Suprapubic skin (tissue), 4 donors: ENCODE measurements around the gene GPR132. TPM values are rescaled to one million over a fixed set of nuclear protein-coding genes. Genes with fewer than 3 reads are reported as not detected.

Experiments
- DNase-seq, 2 donors: peaks; one replicate each; pipeline ENCODE4 v3.0.0-alpha.2; 2019; ENCODE audit warnings: low spot score in 2 of 2
- H3K27ac ChIP-seq: fragments of 200-600 bp; sonication (generic); one replicate; pipeline ENCODE4 v1.5.1; 2019
- H3K27me3 ChIP-seq: fragments of 200-600 bp; sonication (generic); one replicate; pipeline ENCODE4 v1.5.1; 2019
- H3K36me3 ChIP-seq: fragments of 200-600 bp; sonication (generic); one replicate; pipeline ENCODE4 v1.5.1; 2019
- H3K4me1 ChIP-seq: fragments of 200-600 bp; sonication (generic); one replicate; pipeline ENCODE4 v1.5.1; 2019
- H3K4me3 ChIP-seq: fragments of 200-600 bp; sonication (generic); one replicate; pipeline ENCODE4 v1.5.1; 2019; ENCODE audit warnings: mild to moderate bottlenecking
- H3K9me3 ChIP-seq: fragments of 200-600 bp; sonication (generic); one replicate; pipeline ENCODE4 v1.5.1; 2019
- CTCF ChIP-seq, 2 donors: fragments of 200-600 bp in 1 of 2; fragments of 450-650 bp in 1 of 2; sonication (generic) in 1 of 2; IDR thresholded peaks; one replicate each; pipeline ENCODE4 v1.5.1; 2016 to 2019; ENCODE audit warnings: antibody characterized with exemption in 2 of 2, mild to moderate bottlenecking in 1 of 2, moderate library complexity in 1 of 2
- EP300 ChIP-seq: sonication (generic); formaldehyde crosslinking; IDR thresholded peaks from one replicate; pipeline ENCODE4 v1.6.1; 2017; ENCODE audit warnings: antibody characterized with exemption
- POLR2A ChIP-seq, 2 donors: fragments of 450-650 bp; IDR thresholded peaks; one replicate each; pipeline ENCODE4 v1.6.1; 2017; ENCODE audit warnings: antibody characterized with exemption in 2 of 2, mild to moderate bottlenecking in 2 of 2, moderate library complexity in 2 of 2
- POLR2AphosphoS5 ChIP-seq, 3 donors: sonication (generic); formaldehyde crosslinking; IDR thresholded peaks; one replicate each; pipeline ENCODE4 v1.6.1; 2017; ENCODE audit warnings: antibody characterized with exemption in 3 of 3
- WGBS: methylation state at CpG from one replicate; pipeline ENCODE4 v1.1.5; 2018; 5-methylcytosine and 5-hydroxymethylcytosine counted together
- total RNA-seq, 4 donors: library from RNA; depleted of rRNA; stranded (reverse); fragments of >200 nt; gene quantifications; one replicate each; pipeline ENCODE4 v1.1.0, GENCODE V29; 2016

The GPR132 gene
- total RNA-seq, 4 donors from 2014 or later: 0.95 to 2.7 (median 1.3) TPM

- no peak overlapping the region for H3K4me3 ChIP-seq
- no peak for TF ChIP-seq POLR2A (IDR thresholded peaks at IDR 0.05)
- no peak for TF ChIP-seq EP300
- TF ChIP-seq POLR2AphosphoS5 (IDR thresholded peaks at IDR 0.05): no peak
- TF ChIP-seq CTCF (IDR thresholded peaks at IDR 0.05): no peak
- 84% methylated on average over 9 of the region's 21 CpGs for WGBS
- no peaks in the 10 kb centered on the region for H3K27me3 ChIP-seq
- no peaks in the 10 kb centered on the region for H3K9me3 ChIP-seq
- no peak overlapping the region for H3K27ac ChIP-seq
- H3K4me1 ChIP-seq: peaks cover 1% of the 10 kb centered on the region
- DNase-seq: no peak
- peaks cover 57% of the 10 kb centered on the region for H3K36me3 ChIP-seq
Observed at GRCh38 chr14:105006831-105007592, 58.2 kb downstream of the GPR132 start.

GRCh38 chr14:105005929-105006830 is 59.0 kb downstream of the GPR132 start:
- Histone ChIP-seq H3K27ac (no peak overlapping the region), H3K4me1 (no peaks in the 10 kb centered on the region), H3K27me3 (no peaks in the 10 kb centered on the region), H3K4me3 (no peak overlapping the region), H3K36me3 (peaks cover 52% of the 10 kb centered on the region), H3K9me3 (no peaks in the 10 kb centered on the region)
- TF ChIP-seq CTCF (IDR thresholded peaks at IDR 0.05) (no peak), EP300 (no peak)
- no peak for DNase-seq
- 84% methylated on average over 16 of the region's 21 CpGs for WGBS

GRCh38 chr14:105005329-105005928 is 59.8 kb downstream of the GPR132 start:
- DNase-seq: no peak
- no peak overlapping the region for H3K27ac ChIP-seq
- TF ChIP-seq EP300 (no peak), CTCF (IDR thresholded peaks at IDR 0.05) (no peak), POLR2AphosphoS5 (IDR thresholded peaks at IDR 0.05) (no peak), POLR2A (IDR thresholded peaks at IDR 0.05) (no peak)
- H3K4me3 ChIP-seq: no peak overlapping the region
- H3K36me3 ChIP-seq: peaks cover 44% of the 10 kb centered on the region
- H3K9me3 ChIP-seq: no peaks in the 10 kb centered on the region
- H3K4me1 ChIP-seq: no peaks in the 10 kb centered on the region
- 83% methylated on average over 10 of the region's 20 CpGs for whole genome bisulfite sequencing
- no peaks in the 10 kb centered on the region for H3K27me3 ChIP-seq

Other genes starting within 250 kb of the GPR132 start
- gene CEP170B, start 200.2 kb downstream of the GPR132 start, total RNA-seq: 10 to 100 TPM; 53.3 to 70.1 (median 60.4) TPM
- gene PLD4, start 140.6 kb downstream of the GPR132 start, total RNA-seq: under 1 TPM in 1 of 4 donors, not detected in 3; 0.16 TPM
- gene AHNAK2, start 87.1 kb downstream of the GPR132 start, total RNA-seq: 100 to 1,000 TPM; 829 to 975 (median 858) TPM
- 10 to 100 TPM in 2 of 4 donors, 1 to 10 TPM in 2; 6.3 to 10.9 (median 9.1) TPM for gene CLBA1, start 79.6 kb downstream of the GPR132 start, total RNA-seq
- 10 to 100 TPM; 27.7 to 38.6 (median 35.8) TPM for gene CDCA4, start 44.3 kb downstream of the GPR132 start, total RNA-seq
- gene JAG2, start 103.3 kb upstream of the GPR132 start, total RNA-seq: 10 to 100 TPM; 47.4 to 75.4 (median 67.2) TPM
- 10 to 100 TPM; 14.6 to 22.2 (median 19.8) TPM for gene NUDT14, start 115.9 kb upstream of the GPR132 start, total RNA-seq
- gene BTBD6, start 183.1 kb upstream of the GPR132 start, total RNA-seq: 10 to 100 TPM; 38.9 to 63.7 (median 58.6) TPM
- gene BRF1, start 235.6 kb upstream of the GPR132 start, total RNA-seq: 100 to 1,000 TPM in 1 of 4 donors, 10 to 100 TPM in 3; 37.9 to 102 (median 52.5) TPM
- 100 to 1,000 TPM in 1 of 4 donors, 10 to 100 TPM in 3; 41.9 to 100 (median 66.6) TPM for gene PACS2, start 249.3 kb upstream of the GPR132 start, total RNA-seq